ENCODE data around the gene PRKCH.
"Not testable (repeated sequence)": the region's sequence is repeated elsewhere in the genome, so short reads cannot be mapped to it uniquely, and the experiment has no call there.

PRKCH gene

GRCh38 chr14:61458766-61459165, 137.4 kb downstream of the PRKCH start:
- no peak for DNase-seq (ENCODE audit: low read depth in 2 of 2)

- DNase-seq (ENCODE audit: low read depth in 2 of 2), result no peak
Measured at GRCh38 chr14:61459229-61459628, 137.8 kb downstream of the PRKCH start.

- no peak for DNase-seq (ENCODE audit: low read depth in 2 of 2)
Measured at GRCh38 chr14:61460063-61460462, 138.7 kb downstream of the PRKCH start.

- DNase-seq (ENCODE audit: low read depth in 2 of 2), result peak; percentile 45 to 47
Measured at GRCh38 chr14:61460718-61461611, 139.6 kb downstream of the PRKCH start.

- no peak for DNase-seq (ENCODE audit: low read depth in 2 of 2)
Measured at GRCh38 chr14:61461808-61462275, 140.5 kb downstream of the PRKCH start.

DNA sequence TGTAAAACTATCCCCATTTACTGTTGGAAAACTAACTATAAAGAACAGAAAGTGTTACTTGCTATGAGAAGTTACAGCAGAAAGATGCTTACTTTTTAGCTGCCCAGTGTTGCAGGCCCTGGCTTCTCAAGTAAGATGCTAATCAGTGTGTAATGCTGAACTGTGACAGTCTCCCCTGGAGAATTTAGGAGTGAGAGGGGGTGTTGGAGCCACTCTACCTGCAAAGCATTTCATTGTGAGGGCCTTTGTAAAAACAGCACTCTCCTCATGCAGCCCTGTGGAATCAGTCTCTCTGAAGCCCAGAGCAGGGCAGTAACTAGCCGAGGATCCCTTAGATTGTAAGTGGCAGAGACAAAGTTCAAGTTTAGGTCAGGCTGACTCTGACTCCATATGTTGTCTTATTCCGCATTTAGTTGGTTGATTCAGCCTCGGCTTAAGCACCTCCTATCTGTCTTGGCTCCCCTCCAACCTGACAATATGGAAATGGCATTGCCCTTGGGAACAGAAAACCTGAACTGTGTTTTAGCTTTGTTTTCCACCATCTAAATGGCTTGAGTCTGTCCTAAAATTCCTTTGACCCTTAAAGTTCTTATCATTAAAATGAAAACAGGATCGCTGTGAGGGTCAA, 141.3 kb downstream of the PRKCH start:
- no peak for DNase-seq (ENCODE audit: low read depth in 2 of 2)

DNA sequence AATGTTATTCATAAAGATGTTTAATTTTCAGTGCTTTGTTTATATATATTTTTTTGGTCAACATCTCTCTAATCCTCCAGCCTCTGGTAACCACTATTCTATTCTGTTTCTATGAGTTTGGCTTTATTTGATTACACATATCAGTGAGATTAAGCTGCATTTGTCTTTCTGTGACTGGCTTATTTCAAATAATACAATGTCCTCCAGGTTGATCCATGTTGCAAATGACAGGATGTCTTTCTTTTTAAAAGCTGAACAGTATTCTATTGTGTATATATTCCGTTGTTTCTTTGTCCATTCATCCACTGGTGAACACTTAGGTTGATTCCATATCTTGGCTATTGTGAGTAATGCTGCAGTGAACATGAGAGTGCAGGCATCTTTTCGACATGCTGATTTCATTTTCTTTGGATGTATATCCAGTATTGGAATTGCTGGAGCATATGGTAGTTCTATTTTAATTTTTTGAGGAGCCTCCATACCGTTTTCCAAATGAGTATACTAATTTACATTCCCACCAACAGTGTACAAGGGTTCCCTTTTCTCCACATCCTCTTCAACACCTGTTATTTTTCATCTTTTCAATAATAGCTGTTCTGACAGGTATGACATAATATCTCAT, 142.4 kb downstream of the PRKCH start:
- DNase-seq (ENCODE audit: low read depth in 2 of 2), result no peak

- DNase-seq (ENCODE audit: low read depth in 2 of 2), result not testable (repeated sequence)
Measured at GRCh38 chr14:61464539-61465320, 143.4 kb downstream of the PRKCH start.

GRCh38 chr14:61466249-61466904, 145.0 kb downstream of the PRKCH start:
- no peak for DNase-seq (ENCODE audit: low read depth in 2 of 2)

GRCh38 chr14:61466905-61467280, 145.5 kb downstream of the PRKCH start:
- DNase-seq (ENCODE audit: low read depth in 2 of 2), result no peak

DNA sequence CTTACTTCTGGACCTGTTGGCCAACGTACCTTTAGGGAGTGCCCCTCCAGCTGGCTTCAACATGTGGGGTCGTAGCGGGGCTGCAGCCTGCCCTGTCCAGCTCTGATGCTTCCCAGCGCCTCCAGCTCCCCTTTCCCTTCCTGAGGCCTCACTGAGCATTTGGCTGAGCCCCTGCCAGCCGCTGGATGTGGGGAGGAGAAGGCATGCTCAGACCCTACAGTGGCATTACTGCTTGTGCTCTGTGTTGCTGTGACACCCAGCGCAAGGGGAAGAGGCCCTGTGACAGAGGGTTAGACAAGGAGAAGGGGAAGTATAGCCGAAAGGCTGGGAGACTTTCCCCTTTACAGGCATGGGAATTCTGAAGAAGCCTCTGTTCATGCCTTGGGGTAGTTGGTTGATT, 145.9 kb downstream of the PRKCH start:
- no peak for DNase-seq (ENCODE audit: low read depth in 2 of 2)

DNA sequence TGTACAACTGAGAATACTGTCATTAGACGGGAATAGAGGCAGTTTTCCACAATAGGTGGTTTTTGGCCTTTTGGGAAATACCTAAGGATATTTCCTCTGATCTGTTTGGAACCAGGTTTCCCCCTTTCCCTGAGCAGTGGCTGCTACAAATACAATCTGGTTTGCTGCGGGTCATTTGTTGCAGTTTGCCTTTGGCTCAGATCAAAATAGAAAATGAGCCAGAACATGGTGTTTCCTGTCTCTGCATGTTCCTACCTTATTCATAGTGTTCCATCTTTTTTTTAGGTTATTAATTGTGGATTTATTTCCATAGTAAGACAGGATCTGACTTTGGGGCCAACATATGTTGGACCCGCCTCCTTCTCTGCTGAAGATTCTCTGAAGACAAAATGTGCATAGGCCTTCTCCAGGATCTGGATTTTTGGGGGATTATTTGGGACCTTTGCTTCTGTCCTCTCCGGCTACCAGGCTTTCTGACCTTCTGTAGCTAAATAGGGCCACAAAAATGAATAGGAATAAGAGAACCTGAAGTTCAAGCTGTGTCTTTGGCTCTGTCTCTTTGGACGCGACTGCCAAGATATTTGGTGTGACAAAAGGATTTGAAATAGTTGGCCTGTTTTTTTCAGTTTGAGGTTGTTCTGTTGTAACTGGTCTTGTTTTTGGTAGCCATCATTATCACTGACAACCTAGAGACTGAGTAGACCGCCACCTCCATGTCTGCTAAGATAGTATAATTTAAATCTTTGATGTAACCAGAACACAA, 146.9 kb downstream of the PRKCH start:
- no peak for DNase-seq (ENCODE audit: low read depth in 2 of 2)

- no peak for DNase-seq (ENCODE audit: low read depth in 2 of 2)
Measured at GRCh38 chr14:61469781-61470180, 148.4 kb downstream of the PRKCH start.

GRCh38 chr14:61470261-61470960, 149.0 kb downstream of the PRKCH start:
- DNase-seq (ENCODE audit: low read depth in 2 of 2), result no peak

DNA sequence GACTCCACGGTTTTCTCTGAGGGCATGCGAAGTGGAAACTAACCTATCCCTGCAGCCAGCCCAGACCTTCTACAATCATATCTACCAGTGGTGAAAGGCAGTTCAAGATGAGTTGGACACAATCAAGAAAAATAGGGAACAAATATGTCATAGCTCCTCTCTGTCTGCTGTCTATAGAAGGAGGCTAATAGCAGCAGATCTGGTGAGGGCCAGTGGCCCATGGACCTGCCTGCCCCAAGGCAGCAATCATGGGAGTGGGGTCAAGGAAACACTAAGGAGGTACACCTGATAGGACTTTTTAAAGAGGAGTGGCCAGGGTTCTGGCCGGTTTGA, 149.5 kb downstream of the PRKCH start:
- DNase-seq (ENCODE audit: low read depth in 2 of 2), result no peak

DNA sequence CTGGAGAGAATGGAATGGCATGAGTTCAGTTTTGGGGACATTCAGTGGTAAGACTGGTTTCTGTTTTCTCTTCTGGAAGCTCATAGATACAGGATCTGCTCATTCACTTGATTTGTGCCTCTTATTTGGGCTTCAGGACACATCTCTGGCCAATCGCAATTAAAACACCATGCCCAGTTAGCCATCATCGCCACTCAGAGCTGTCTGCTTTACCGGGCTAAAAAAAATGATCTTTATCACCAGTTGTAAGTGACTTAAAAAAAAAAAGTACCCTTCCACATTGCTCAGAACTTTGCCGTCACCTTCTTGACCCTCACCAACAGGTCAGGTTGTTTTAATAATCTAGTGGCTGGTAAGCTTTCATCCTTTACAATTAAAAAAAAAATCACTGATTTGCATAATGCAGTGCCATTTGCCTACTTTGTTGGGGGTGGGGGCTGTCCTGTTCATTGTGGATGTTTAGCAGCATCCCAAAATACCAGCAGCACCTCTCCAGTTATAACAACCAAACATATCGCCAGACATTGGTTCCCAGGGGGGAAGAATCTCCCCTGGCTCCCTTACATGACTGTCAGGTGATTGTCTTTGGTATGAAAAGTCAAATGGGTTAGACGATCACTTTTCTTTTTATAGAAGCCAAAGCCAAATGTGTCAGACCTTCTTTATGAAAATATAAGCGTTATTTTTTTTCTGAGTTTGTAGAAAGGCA, 150.1 kb downstream of the PRKCH start:
- DNase-seq (ENCODE audit: low read depth in 2 of 2), result no peak

DNA sequence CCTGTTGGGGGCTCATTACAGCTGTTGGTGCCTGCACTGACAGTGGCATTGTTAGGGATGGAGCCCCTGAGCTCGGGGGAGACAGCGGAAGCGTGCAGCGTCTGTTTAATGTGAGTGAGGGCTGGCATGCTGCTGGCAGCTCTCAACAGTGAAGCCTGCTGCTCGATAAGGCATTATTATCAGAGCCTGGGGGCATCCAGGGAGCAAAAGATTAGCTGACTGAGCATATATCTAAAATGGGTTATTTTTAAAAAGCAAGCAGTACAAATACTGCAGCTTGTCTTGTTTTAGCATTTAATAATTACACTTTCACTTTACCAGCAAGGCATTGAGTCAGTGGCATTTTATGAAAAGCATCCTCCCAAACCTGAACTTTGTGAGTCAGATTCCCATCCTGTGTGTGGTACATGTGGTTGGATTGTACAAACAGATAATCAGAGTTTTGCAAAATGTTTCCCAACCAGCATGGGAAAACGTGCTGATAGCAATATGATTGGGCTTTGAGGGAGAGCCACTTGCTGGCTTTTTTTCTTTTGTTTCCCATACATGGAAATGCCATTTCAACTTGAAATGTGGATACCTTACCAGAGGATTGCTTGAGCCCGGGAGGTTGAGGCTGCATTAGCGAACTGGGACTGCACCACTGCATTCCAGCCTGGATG, 150.8 kb downstream of the PRKCH start:
- DNase-seq (ENCODE audit: low read depth in 2 of 2), result no peak

GRCh38 chr14:61472801-61473376, 151.5 kb downstream of the PRKCH start:
- DNase-seq (ENCODE audit: low read depth in 2 of 2), result peak; percentile 79 to 81

GRCh38 chr14:61474015-61474414, 152.6 kb downstream of the PRKCH start:
- DNase-seq (ENCODE audit: low read depth in 2 of 2), result no peak

All from stimulated activated CD4-positive, alpha-beta T cell treated with anti-CD3 and anti-CD28 coated beads, Interleukin-15, amount 100 ng/mL, for 48 hours (primary cell).